HepG2 (cell line): ENCODE data around the gene FNIP2. TPM values are rescaled to one million over a fixed set of nuclear protein-coding genes. Genes with fewer than 3 reads are reported as not detected.

ENCODE experiments used
- AGO1 ChIP-seq: fragments of 200-400 bp; formaldehyde crosslinking; IDR thresholded peaks from 2 replicates; pipeline ENCODE4 v1.6.1; 2017; ENCODE audit warnings: mild to moderate bottlenecking, low read depth, low read length, moderate library complexity; ENCODE audit not compliant: poor library complexity, severe bottlenecking
- CBX5 ChIP-seq: sonication (generic); formaldehyde crosslinking; IDR thresholded peaks from 2 replicates; pipeline ENCODE4 v1.4.0; 2020; ENCODE audit warnings: missing genetic modification reagents, borderline replicate concordance
- CEBPB ChIP-seq: IDR thresholded peaks from 2 replicates; pipeline ENCODE4 v1.6.1; 2011; ENCODE audit warnings: low read depth, low read length, improper control_type of control experiment, borderline replicate concordance
- DNMT3B ChIP-seq: conservative IDR thresholded peaks from 2 replicates; pipeline ENCODE4 v1.6.1; 2016; ENCODE audit warnings: missing biosample characterization, control low read depth
- FLYWCH1 ChIP-seq: sonication (generic); formaldehyde crosslinking; IDR thresholded peaks from 2 replicates; pipeline ENCODE4 v1.8.1; 2023; ENCODE audit warnings: mild to moderate bottlenecking, missing genetic modification reagents
- FOXK1 ChIP-seq: sonication (generic); formaldehyde crosslinking; IDR thresholded peaks from 2 replicates; pipeline ENCODE4 v1.4.0; 2020; ENCODE audit warnings: low read depth, missing genetic modification reagents, borderline replicate concordance
- POLR2AphosphoS5 ChIP-seq: IDR thresholded peaks from 2 replicates; pipeline ENCODE4 v1.6.1; 2012; ENCODE audit warnings: low read depth, low read length
- REPIN1 ChIP-seq: sonication (generic); formaldehyde crosslinking; IDR thresholded peaks from 2 replicates; pipeline ENCODE4 v1.8.0; 2022; ENCODE audit warnings: missing genetic modification reagents, low read depth, mild to moderate bottlenecking, borderline replicate concordance
- RFXANK ChIP-seq: IDR thresholded peaks from 2 replicates; pipeline ENCODE4 v1.6.1; 2016
- SALL2 ChIP-seq: sonication (generic); formaldehyde crosslinking; IDR thresholded peaks from 2 replicates; pipeline ENCODE4 v1.8.1; 2023; ENCODE audit warnings: mild to moderate bottlenecking, missing genetic modification reagents, inconsistent platforms
- SP140L ChIP-seq: sonication (generic); formaldehyde crosslinking; IDR thresholded peaks from 2 replicates; pipeline ENCODE4 v1.4.0; 2020; ENCODE audit warnings: missing genetic modification reagents, borderline replicate concordance
- SRY ChIP-seq: sonication (generic); formaldehyde crosslinking; IDR thresholded peaks from 2 replicates; pipeline ENCODE4 v1.8.0; 2022; ENCODE audit warnings: mild to moderate bottlenecking, missing genetic modification reagents
- SSRP1 ChIP-seq: IDR thresholded peaks from 2 replicates; pipeline ENCODE4 v1.6.1; 2016; ENCODE audit warnings: control low read depth
- ZBTB8A ChIP-seq: sonication (generic); formaldehyde crosslinking; IDR thresholded peaks from 2 replicates; pipeline ENCODE4 v1.4.0; 2020; ENCODE audit warnings: mild to moderate bottlenecking, low read depth, missing genetic modification reagents, borderline replicate concordance
- ZFP82 ChIP-seq: sonication (generic); formaldehyde crosslinking; IDR thresholded peaks from 2 replicates; pipeline ENCODE4 v1.5.1; 2020; ENCODE audit warnings: mild to moderate bottlenecking, missing genetic modification reagents, borderline replicate concordance
- ZNF496 ChIP-seq: sonication (generic); formaldehyde crosslinking; IDR thresholded peaks from 2 replicates; pipeline ENCODE4 v1.8.1; 2023; ENCODE audit warnings: mild to moderate bottlenecking, moderate library complexity, missing genetic modification reagents; ENCODE audit not compliant: insufficient replicate concordance
- ZNF570 ChIP-seq: sonication (generic); formaldehyde crosslinking; IDR thresholded peaks from 2 replicates; pipeline ENCODE4 v1.4.0; 2020; ENCODE audit warnings: mild to moderate bottlenecking, missing genetic modification reagents, borderline replicate concordance
- ZNF709 ChIP-seq: sonication (generic); formaldehyde crosslinking; IDR thresholded peaks from 2 replicates; pipeline ENCODE4 v1.5.0; 2020; ENCODE audit warnings: mild to moderate bottlenecking, missing genetic modification reagents
- ZNF883 ChIP-seq: sonication (generic); formaldehyde crosslinking; IDR thresholded peaks from 2 replicates; pipeline ENCODE4 v1.5.1; 2020; ENCODE audit warnings: mild to moderate bottlenecking, missing genetic modification reagents; ENCODE audit errors: not compliant biosample characterization
- polyA plus RNA-seq, 8 experiments: library from polyadenylated mRNA; depleted of rRNA in 3 of 8; stranded (reverse) in 7 of 8; unstranded in 1 of 8; fragments of >200 nt; fragmentation: Illumina TruSeq in 4 of 8; extraction: Trizol in 4 of 8; gene quantifications; 2 replicates each; pipeline versions ENCODE4 v1.2.1 to v1.2.3, GENCODE V29; 2011 to 2016; ENCODE audit warnings: low read depth in 4 of 8, missing spikeins in 1 of 8, mixed read lengths in 1 of 8; ENCODE audit not compliant: insufficient read depth in 1 of 8
- total RNA-seq, 5 experiments: library from RNA; depleted of rRNA; stranded (reverse); fragments of >200 nt; fragmentation: Illumina TruSeq; extraction: Trizol; gene quantifications; 2 replicates each; pipeline ENCODE4 v1.2.3, GENCODE V29; 2016; ENCODE audit warnings: low read depth in 1 of 5
- TF ChIP-seq, protein P1 (sequence below), 2 experiments: fragments of 450-650 bp in 1 of 2; sonication (generic) in 1 of 2; formaldehyde crosslinking; IDR thresholded peaks; 2 replicates each; pipeline versions ENCODE4 v1.5.0 to v1.8.0; 2020 to 2022; ENCODE audit warnings: mild to moderate bottlenecking in 1 of 2, missing genetic modification reagents in 1 of 2
- TF ChIP-seq, protein P2 (sequence below): sonication (generic); formaldehyde crosslinking; IDR thresholded peaks from 2 replicates; pipeline ENCODE4 v1.9.0; 2022; ENCODE audit warnings: missing genetic modification reagents, mild to moderate bottlenecking, borderline replicate concordance
- TF ChIP-seq, protein P3 (sequence below): sonication (generic); formaldehyde crosslinking; IDR thresholded peaks from 2 replicates; pipeline ENCODE4 v1.4.0; 2020; ENCODE audit warnings: mild to moderate bottlenecking, missing genetic modification reagents
- TF ChIP-seq, protein P4 (sequence below): sonication (generic); formaldehyde crosslinking; IDR thresholded peaks from 2 replicates; pipeline ENCODE4 v1.4.0; 2020; ENCODE audit warnings: missing genetic modification reagents
- TF ChIP-seq, protein P5 (sequence below): sonication (generic); formaldehyde crosslinking; IDR thresholded peaks from 2 replicates; pipeline ENCODE4 v1.8.0; 2022; ENCODE audit warnings: missing genetic modification reagents, mild to moderate bottlenecking, inconsistent platforms, borderline replicate concordance

Gene FNIP2
- total and polyA plus RNA-seq, 2 of the 13 experiments (the other 11 are each of a cell fraction or from before 2014, with no cell fraction given) = 15.5 to 21.0 TPM

DNA sequence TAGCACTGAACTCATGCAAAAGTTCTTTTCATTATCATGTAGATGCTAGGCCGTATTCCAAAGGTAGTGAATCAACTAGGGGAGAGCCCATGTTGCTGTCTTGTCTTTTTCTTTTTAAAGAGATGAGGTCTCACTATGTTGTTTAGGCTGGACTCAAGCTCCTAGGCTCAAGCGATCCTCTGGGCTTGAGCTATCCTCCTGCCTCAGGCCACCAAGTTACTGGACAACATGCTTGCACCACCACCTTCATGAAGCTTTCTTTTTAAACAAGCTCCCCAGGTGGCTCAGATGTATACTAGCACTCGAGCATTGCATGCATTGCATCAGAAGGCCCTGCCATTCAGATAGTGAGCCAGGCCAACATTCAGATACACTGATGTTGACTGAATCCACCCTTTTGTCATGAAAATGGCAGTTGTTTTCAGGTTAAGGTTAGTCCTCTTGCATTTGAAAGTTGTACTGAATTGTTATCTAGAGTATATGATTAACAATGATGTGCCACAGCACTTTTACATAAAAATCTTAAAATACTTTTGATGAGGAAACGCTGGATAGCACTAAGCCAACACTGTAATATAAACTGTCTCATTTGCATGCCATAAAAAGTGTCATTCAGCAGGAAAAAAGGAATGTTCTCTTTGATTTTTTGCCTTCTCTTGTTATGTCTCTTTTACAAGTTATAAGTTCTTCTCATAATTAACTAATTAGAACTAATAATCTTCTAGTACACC, 76.7 kb downstream of the FNIP2 start (continued):
- no peak for TF ChIP-seq ZNF570 (CRISPR knock-in tag)
- TF ChIP-seq REPIN1 (CRISPR knock-in tag) = no peak
- TF ChIP-seq, protein P1, sequence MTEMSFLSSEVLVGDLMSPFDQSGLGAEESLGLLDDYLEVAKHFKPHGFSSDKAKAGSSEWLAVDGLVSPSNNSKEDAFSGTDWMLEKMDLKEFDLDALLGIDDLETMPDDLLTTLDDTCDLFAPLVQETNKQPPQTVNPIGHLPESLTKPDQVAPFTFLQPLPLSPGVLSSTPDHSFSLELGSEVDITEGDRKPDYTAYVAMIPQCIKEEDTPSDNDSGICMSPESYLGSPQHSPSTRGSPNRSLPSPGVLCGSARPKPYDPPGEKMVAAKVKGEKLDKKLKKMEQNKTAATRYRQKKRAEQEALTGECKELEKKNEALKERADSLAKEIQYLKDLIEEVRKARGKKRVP (CRISPR knock-in tag; IDR thresholded peaks at IDR 0.05) = peak in 1 of 2 experiments; percentile 88; a peak in 2 of 4 replicates
- no peak for TF ChIP-seq SRY
- TF ChIP-seq ZNF883 (CRISPR knock-in tag) = no peak
- TF ChIP-seq, protein P2, sequence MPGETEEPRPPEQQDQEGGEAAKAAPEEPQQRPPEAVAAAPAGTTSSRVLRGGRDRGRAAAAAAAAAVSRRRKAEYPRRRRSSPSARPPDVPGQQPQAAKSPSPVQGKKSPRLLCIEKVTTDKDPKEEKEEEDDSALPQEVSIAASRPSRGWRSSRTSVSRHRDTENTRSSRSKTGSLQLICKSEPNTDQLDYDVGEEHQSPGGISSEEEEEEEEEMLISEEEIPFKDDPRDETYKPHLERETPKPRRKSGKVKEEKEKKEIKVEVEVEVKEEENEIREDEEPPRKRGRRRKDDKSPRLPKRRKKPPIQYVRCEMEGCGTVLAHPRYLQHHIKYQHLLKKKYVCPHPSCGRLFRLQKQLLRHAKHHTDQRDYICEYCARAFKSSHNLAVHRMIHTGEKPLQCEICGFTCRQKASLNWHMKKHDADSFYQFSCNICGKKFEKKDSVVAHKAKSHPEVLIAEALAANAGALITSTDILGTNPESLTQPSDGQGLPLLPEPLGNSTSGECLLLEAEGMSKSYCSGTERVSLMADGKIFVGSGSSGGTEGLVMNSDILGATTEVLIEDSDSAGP (CRISPR knock-in tag) = no peak
- TF ChIP-seq FLYWCH1 (CRISPR knock-in tag) = no peak
- peak; percentile 55; the same call in 1 of the 2 replicates for TF ChIP-seq CEBPB
- no peak for TF ChIP-seq SALL2 (CRISPR knock-in tag)
- TF ChIP-seq ZNF496 = no peak
- TF ChIP-seq FOXK1 (CRISPR knock-in tag) = no peak
- TF ChIP-seq, protein P3, sequence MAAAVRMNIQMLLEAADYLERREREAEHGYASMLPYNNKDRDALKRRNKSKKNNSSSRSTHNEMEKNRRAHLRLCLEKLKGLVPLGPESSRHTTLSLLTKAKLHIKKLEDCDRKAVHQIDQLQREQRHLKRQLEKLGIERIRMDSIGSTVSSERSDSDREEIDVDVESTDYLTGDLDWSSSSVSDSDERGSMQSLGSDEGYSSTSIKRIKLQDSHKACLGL = no peak
- TF ChIP-seq DNMT3B = no peak
- TF ChIP-seq, protein P4, sequence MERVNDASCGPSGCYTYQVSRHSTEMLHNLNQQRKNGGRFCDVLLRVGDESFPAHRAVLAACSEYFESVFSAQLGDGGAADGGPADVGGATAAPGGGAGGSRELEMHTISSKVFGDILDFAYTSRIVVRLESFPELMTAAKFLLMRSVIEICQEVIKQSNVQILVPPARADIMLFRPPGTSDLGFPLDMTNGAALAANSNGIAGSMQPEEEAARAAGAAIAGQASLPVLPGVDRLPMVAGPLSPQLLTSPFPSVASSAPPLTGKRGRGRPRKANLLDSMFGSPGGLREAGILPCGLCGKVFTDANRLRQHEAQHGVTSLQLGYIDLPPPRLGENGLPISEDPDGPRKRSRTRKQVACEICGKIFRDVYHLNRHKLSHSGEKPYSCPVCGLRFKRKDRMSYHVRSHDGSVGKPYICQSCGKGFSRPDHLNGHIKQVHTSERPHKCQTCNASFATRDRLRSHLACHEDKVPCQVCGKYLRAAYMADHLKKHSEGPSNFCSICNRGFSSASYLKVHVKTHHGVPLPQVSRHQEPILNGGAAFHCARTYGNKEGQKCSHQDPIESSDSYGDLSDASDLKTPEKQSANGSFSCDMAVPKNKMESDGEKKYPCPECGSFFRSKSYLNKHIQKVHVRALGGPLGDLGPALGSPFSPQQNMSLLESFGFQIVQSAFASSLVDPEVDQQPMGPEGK (CRISPR knock-in tag) = no peak
- TF ChIP-seq ZFP82 (CRISPR knock-in tag) = no peak
- TF ChIP-seq RFXANK (CRISPR knock-in tag) = no peak
- TF ChIP-seq ZNF709 = no peak
- TF ChIP-seq SP140L (CRISPR knock-in tag) = no peak
- TF ChIP-seq CBX5 (CRISPR knock-in tag) = no peak
- TF ChIP-seq AGO1 = no peak
- TF ChIP-seq, protein P5, sequence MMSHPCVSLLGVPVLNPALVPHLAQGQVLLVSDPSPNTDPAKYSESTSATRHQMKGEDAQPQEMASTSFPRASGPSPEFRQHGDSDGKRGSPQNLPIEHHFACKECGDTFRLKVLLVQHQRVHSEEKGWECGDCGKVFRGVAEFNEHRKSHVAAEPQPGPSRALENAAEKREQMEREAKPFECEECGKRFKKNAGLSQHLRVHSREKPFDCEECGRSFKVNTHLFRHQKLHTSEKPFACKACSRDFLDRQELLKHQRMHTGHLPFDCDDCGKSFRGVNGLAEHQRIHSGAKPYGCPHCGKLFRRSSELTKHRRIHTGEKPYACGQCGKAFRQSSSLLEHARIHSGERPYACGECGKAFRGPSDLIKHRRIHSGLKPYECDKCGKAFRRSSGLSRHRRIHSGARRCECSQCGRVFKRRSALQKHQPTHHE (CRISPR knock-in tag) = no peak
- TF ChIP-seq ZBTB8A (CRISPR knock-in tag) = no peak
- TF ChIP-seq POLR2AphosphoS5 = no peak
- TF ChIP-seq SSRP1 = no peak
